ENCODE measurements around the gene SMYD3.

- TF ChIP-seq YY1 (IDR thresholded peaks at IDR 0.05; ENCODE audit: insufficient read depth, insufficient read length) (no peak), ZNF274 (IDR thresholded peaks at IDR 0.05; ENCODE audit: low read depth, low read length) (no peak)
Observed at GRCh38 chr1:246383239-246383589, 123.9 kb downstream of the SMYD3 start.
